HG02943 (cell line): Measurements from ENCODE around the gene DVL2.

Source experiments
- ATAC-seq: cut with Tn5 transposase; IDR thresholded peaks from one replicate; pipeline ENCODE4 v1.9.1; 2021; ENCODE audit warnings: mild to moderate bottlenecking, low read depth, moderate library complexity; ENCODE audit not compliant: unreplicated experiment

The DVL2 gene

GRCh38 chr17:7221278-7222092, 12.8 kb downstream of the DVL2 start:
- ATAC-seq: no peak

- ATAC-seq: no peak
These were observed 13.6 kb downstream of the DVL2 start for GRCh38 chr17:7220593-7221277.

- ATAC-seq: no peak
These were observed 14.3 kb downstream of the DVL2 start, which contains the start of the genes ACADVL and DLG4 for GRCh38 chr17:7219812-7220592. ACADVL (plus strand) TSS chr17:7219938; CDS start chr17:7219985, 47 bp downstream. DLG4 (minus strand) TSS chr17:7219836.

DNA sequence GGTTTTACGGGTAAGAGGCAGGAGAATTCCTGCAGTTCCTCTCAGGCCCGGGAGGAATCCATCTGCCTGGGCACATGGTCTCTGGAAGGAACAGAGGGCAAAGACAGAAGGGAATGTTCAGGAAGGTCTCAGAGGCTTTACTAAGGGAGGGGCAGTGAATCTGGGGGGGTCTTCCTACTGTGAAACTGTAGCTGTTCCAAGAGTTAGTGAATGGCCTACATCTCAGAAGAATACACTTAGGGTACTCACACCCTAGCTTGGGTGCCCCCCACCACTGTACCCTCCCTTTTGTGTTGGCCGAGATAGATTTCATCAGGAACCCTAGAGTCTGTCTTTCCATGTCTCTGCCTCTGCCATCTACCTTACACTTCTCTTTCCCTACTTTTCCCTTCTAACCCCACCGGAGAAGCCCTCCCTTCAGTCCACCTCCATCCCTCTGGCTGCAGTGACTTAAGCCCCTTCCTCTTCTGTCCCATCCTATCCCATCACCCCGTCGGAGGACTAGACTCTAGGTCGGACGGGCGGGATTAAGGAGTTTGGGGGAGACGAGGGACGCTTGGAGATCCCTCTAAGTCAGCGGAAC, 15.0 kb downstream of the DVL2 start:
- no peak for ATAC-seq

- no peak for ATAC-seq
These were observed 15.6 kb downstream of the DVL2 start for GRCh38 chr17:7218758-7219157.

DNA sequence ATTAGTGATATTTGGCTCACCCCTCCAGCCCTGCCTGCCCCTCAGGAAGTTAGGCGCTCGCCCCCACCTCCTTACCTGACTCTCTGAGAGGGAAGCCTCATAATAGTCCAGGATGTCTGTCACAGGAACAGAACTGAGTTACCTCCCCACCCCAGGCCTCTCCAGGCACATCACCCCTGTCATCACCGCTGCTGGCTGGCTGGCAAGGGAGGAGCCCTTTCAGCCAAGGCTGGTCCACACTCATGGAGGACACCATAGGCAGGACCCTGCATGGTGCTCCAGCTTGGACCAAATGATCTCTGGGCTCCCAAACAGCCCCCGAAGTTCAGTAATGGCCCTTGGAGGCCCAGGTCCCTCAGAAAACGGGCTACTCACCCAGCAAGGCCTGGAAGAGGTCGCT, 16.2 kb downstream of the DVL2 start:
- no peak for ATAC-seq

DNA sequence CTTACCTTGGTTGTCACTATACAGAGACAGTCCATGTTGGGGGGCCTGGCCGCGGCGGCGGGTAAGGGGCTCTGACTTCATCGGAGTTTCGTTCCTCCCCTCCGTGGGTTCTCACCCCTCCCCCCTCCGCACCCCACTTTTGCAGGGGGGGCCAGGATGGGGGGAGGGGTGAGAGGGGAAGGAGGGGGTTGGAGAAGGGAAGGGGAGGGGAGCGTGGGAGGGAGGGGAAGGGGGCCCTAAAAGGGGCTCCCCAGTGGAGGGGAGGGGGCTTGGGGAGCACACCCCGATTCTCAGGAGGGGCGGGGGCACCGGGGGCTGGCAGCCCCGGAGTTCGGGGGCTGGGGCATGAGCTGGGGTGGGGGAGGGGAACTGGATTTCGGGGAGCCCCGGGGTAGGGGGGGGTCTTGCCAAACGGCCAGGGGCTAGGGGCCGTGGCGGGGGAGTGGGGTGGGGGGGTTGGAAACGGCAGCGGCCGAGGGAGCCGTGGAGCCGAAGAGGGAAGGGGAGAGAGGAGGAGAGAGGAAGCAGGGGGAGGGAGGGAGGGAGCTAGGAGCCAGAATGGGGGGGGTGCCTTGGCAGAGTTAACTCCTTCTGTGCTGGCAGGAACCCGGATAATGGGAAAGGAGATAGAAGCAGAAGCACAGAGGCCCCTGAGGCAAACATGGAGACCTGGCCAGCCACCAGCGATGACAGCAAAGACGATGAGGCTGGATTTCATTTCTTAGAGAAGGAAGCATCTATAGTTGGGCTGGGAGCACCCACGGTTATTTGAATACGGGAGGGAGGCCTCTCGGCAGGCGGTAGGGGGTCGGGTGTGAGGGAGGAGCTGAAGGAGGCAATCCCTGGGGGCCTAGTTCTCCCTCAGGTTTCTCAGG, 17.0 kb downstream of the DVL2 start:
- ATAC-seq: no peak

GRCh38 chr17:7216242-7217112, 17.8 kb downstream of the DVL2 start:
- no peak for ATAC-seq

- ATAC-seq: no peak
These were observed 18.6 kb downstream of the DVL2 start for GRCh38 chr17:7215652-7216180.

- ATAC-seq: no peak
These were observed 19.1 kb downstream of the DVL2 start for GRCh38 chr17:7215136-7215638.

- ATAC-seq: peak; percentile 80
These were observed 19.8 kb downstream of the DVL2 start for GRCh38 chr17:7214300-7215135.

- no peak for ATAC-seq
These were observed 20.4 kb downstream of the DVL2 start for GRCh38 chr17:7213895-7214299.

GRCh38 chr17:7211491-7212273, 22.6 kb downstream of the DVL2 start:
- ATAC-seq: no peak

DNA sequence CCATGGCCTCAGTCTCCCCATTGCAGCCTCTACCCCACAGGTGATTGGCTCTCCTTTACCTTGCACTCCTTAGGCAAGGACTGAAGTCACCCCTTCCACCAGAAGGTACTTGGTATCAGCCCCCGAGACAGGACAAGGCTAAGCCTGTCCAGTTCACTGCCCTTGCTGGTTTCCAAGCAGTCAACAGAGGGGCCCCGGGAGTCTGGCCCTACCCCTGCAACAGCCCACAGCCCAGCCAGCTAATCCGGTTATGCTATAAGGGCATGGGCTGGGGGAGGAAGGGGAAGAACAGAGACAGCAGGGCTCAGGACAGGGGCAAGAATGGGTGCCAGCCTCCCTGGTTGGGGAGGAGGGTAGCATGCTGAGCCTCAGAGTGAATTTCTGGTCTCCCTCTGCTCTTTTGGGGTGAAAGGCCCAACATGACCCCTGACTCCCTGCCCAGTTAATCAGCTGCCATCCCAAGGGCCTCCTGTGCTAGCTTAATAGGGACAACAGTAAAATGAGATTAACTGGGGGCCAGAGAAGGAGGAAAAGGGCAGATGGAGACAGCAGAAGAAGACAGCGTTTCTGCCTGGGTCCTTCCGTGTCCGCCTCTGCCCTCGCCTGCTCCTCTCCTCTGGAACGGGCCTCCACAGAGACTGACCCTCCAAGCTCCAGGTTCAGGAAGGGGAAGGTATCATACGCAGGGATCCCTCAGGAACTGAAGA, 25.4 kb downstream of the DVL2 start:
- ATAC-seq: no peak

GRCh38 chr17:7208027-7208571, 26.2 kb downstream of the DVL2 start:
- no peak for ATAC-seq
